H9 (cell line): ENCODE data around the gene MMP17. TPM values are rescaled to one million over a fixed set of nuclear protein-coding genes. Genes with fewer than 3 reads are reported as not detected.

Experiments used
- DNase-seq: peaks from one replicate; pipeline ENCODE4 v3.0.0-alpha.2; 2017
- H2AFZ ChIP-seq: one replicate; pipeline ENCODE4 v1.6.1; 2013; ENCODE audit warnings: mild to moderate bottlenecking, low read length, control low read depth, moderate library complexity
- H2AK5ac ChIP-seq: 2 replicates; pipeline ENCODE4 v1.6.1; 2013; ENCODE audit warnings: low read length, control low read depth, mixed read lengths; ENCODE audit not compliant: insufficient read length
- H2BK120ac ChIP-seq: one replicate; pipeline ENCODE4 v1.6.1; 2013; ENCODE audit warnings: low read depth, mild to moderate bottlenecking, low read length, control low read depth, inconsistent platforms; ENCODE audit not compliant: poor library complexity, severe bottlenecking
- H2BK12ac ChIP-seq: 2 replicates; pipeline ENCODE4 v1.6.1; 2013; ENCODE audit warnings: low read length, control low read depth, mixed read lengths, low read depth; ENCODE audit not compliant: insufficient read length
- H2BK15ac ChIP-seq: 2 replicates; pipeline ENCODE4 v1.6.1; 2013; ENCODE audit warnings: low read depth, low read length, control low read depth
- H2BK20ac ChIP-seq: one replicate; pipeline ENCODE4 v1.6.1; 2013; ENCODE audit warnings: low read depth, mild to moderate bottlenecking, low read length, control low read depth, inconsistent platforms; ENCODE audit not compliant: poor library complexity, severe bottlenecking
- H2BK5ac ChIP-seq: 2 replicates; pipeline ENCODE4 v1.6.1; 2013; ENCODE audit warnings: low read length, control low read depth, mixed read lengths; ENCODE audit not compliant: insufficient read length
- H3K14ac ChIP-seq: 2 replicates; pipeline ENCODE4 v1.6.1; 2013; ENCODE audit warnings: low read length, control low read depth; ENCODE audit not compliant: insufficient read depth
- H3K18ac ChIP-seq: 2 replicates; pipeline ENCODE4 v1.6.1; 2013; ENCODE audit warnings: low read depth, mild to moderate bottlenecking, mixed read lengths, low read length, control low read depth; ENCODE audit not compliant: insufficient read length
- H3K23ac ChIP-seq: 2 replicates; pipeline ENCODE4 v1.6.1; 2013; ENCODE audit warnings: low read length, control low read depth, mixed read lengths, low read depth; ENCODE audit not compliant: insufficient read length
- H3K23me2 ChIP-seq: 2 replicates; pipeline ENCODE4 v1.6.1; 2013; ENCODE audit warnings: low read depth, mild to moderate bottlenecking, mixed read lengths, low read length, control low read depth; ENCODE audit not compliant: insufficient read length, poor library complexity, severe bottlenecking
- H3K27ac ChIP-seq: 2 replicates; pipeline ENCODE4 v1.5.1; 2013; ENCODE audit warnings: low read length, control low read depth, mixed read lengths, low read depth; ENCODE audit not compliant: insufficient read length
- H3K27me3 ChIP-seq: 2 replicates; pipeline ENCODE4 v1.6.1; 2013; ENCODE audit warnings: low read length, control low read depth, inconsistent platforms; ENCODE audit not compliant: insufficient read depth
- H3K4ac ChIP-seq: 2 replicates; pipeline ENCODE4 v1.6.1; 2013; ENCODE audit warnings: low read depth, mild to moderate bottlenecking, control low read depth, inconsistent platforms, low read length, moderate library complexity
- H3K4me1 ChIP-seq: 2 replicates; pipeline ENCODE4 v1.6.1; 2013; ENCODE audit warnings: low read length, control low read depth, inconsistent platforms; ENCODE audit not compliant: insufficient read depth
- H3K4me2 ChIP-seq: 2 replicates; pipeline ENCODE4 v1.6.1; 2013; ENCODE audit warnings: low read length, control low read depth, mixed read lengths; ENCODE audit not compliant: insufficient read length, insufficient read depth
- H3K56ac ChIP-seq: 2 replicates; pipeline ENCODE4 v1.6.1; 2013; ENCODE audit warnings: low read depth, mild to moderate bottlenecking, mixed read lengths, low read length, control low read depth; ENCODE audit not compliant: insufficient read length
- H3K79me1 ChIP-seq: 2 replicates; pipeline ENCODE4 v1.6.1; 2013; ENCODE audit warnings: low read depth, mild to moderate bottlenecking, moderate library complexity, low read length, control low read depth, inconsistent platforms; ENCODE audit not compliant: insufficient read depth, poor library complexity, severe bottlenecking
- H3K79me2 ChIP-seq: 2 replicates; pipeline ENCODE4 v1.6.1; 2013; ENCODE audit warnings: low read length, control low read depth, inconsistent platforms; ENCODE audit not compliant: insufficient read depth
- H3K9ac ChIP-seq: 2 replicates; pipeline ENCODE4 v1.6.1; 2013; ENCODE audit warnings: low read length, control low read depth, mixed read lengths; ENCODE audit not compliant: insufficient read length; ENCODE audit errors: extremely low read depth
- H3K9me3 ChIP-seq: one replicate; pipeline ENCODE4 v1.6.1; 2013; ENCODE audit warnings: low read depth, low read length, inconsistent platforms; ENCODE audit not compliant: control insufficient read depth
- H3T11ph ChIP-seq: one replicate; pipeline ENCODE4 v1.6.1; 2013; ENCODE audit warnings: mild to moderate bottlenecking, low read length, control low read depth, inconsistent platforms
- H4K20me1 ChIP-seq: one replicate; pipeline ENCODE4 v1.6.1; 2013; ENCODE audit not compliant: control insufficient read depth, insufficient read length, insufficient read depth
- H4K5ac ChIP-seq: 2 replicates; pipeline ENCODE4 v1.6.1; 2013; ENCODE audit warnings: low read depth, mild to moderate bottlenecking, mixed read lengths, low read length, control low read depth; ENCODE audit not compliant: insufficient read length
- H4K8ac ChIP-seq: replicated peaks from 2 replicates; pipeline ENCODE4 v1.6.1; 2013; ENCODE audit warnings: low read length, control low read depth, mixed read lengths, low read depth; ENCODE audit not compliant: insufficient read length
- H4K91ac ChIP-seq: 2 replicates; pipeline ENCODE4 v1.6.1; 2013; ENCODE audit warnings: low read depth, mild to moderate bottlenecking, moderate library complexity, mixed read lengths, low read length, control low read depth; ENCODE audit not compliant: insufficient read length
- H3K27ac Mint-ChIP-seq, 3 experiments: 2 replicates in 2 of 3; 3 replicates in 1 of 3; pipeline ENCODE4 v1.8.0; 2020 to 2021; ENCODE audit warnings: mixed read lengths in 3 of 3, mild to moderate bottlenecking in 1 of 3, moderate library complexity in 1 of 3
- H3K27me3 Mint-ChIP-seq: 2 replicates; pipeline ENCODE4 v1.8.0; 2021; ENCODE audit warnings: low read depth, mild to moderate bottlenecking, moderate library complexity, mixed read lengths
- H3K36me3 Mint-ChIP-seq, 3 experiments: 2 replicates in 2 of 3; 3 replicates in 1 of 3; pipeline ENCODE4 v1.8.0; 2020 to 2021; ENCODE audit warnings: low read depth in 3 of 3, mixed read lengths in 3 of 3; ENCODE audit not compliant: insufficient read depth in 1 of 3
- H3K4me1 Mint-ChIP-seq, 2 experiments: 2 replicates each; pipeline ENCODE4 v1.8.0; 2020; ENCODE audit warnings: mixed read lengths in 2 of 2
- H3K4me3 Mint-ChIP-seq, 2 experiments: 2 replicates in 1 of 2; 3 replicates in 1 of 2; pipeline ENCODE4 v1.8.0; 2020 to 2021; ENCODE audit warnings: mild to moderate bottlenecking in 2 of 2, mixed read lengths in 2 of 2, moderate library complexity in 1 of 2
- H3K9me3 Mint-ChIP-seq, 2 experiments: 2 replicates in 1 of 2; 3 replicates in 1 of 2; pipeline ENCODE4 v1.8.0; 2020; ENCODE audit warnings: mild to moderate bottlenecking in 2 of 2, mixed read lengths in 2 of 2, moderate library complexity in 1 of 2
- CTCF ChIP-seq: fragments of 200-600 bp; sonication (generic); conservative IDR thresholded peaks from 3 replicates; pipeline ENCODE4 v1.8.0; 2021; ENCODE audit warnings: antibody characterized with exemption, mild to moderate bottlenecking
- WGBS: extraction: QIAGEN DNeasy Blood & Tissue Kit; methylation state at CpG from one replicate; pipeline ENCODE4 v1.1.7; 2013; ENCODE audit warnings: missing lambda C conversion rate, low lambda C conversion rate, mixed read lengths; ENCODE audit not compliant: insufficient read length; ENCODE audit errors: extremely low coverage; 5-methylcytosine and 5-hydroxymethylcytosine counted together
- total RNA-seq: library from RNA; stranded (reverse); gene quantifications from 2 replicates; pipeline ENCODE4 v1.2.1, GENCODE V29; 2021

Gene MMP17
- total RNA-seq, 1 experiment from 2014 or later = 14.8 TPM

GRCh38 chr12:131789638-131790037 is 38.6 kb upstream of the MMP17 start:
- no peak overlapping the region for H2BK120ac ChIP-seq
- H3K56ac ChIP-seq = no peak overlapping the region
- peaks cover 3% of the 10 kb centered on the region; the same call in 1 of the 2 replicates for H3K4me1 ChIP-seq
- H2BK15ac ChIP-seq = no peak overlapping the region
- Mint-ChIP-seq H3K27me3 (no peaks in the 10 kb centered on the region), H3K9me3 (0 out of 5 replicates have a peak, but pooled peaks cover 0 to 4% of the 10 kb centered on the region in 2 experiments), H3K4me3 (no peak overlapping the region), H3K27ac (peak overlapping the region in 2 of 3 experiments; percentile 22 to 40; a peak in 1 of 7 replicates), H3K36me3 (peaks cover 38 to 78% (median 56%) of the 10 kb centered on the region in 3 experiments), H3K4me1 (peaks cover 18 to 25% of the 10 kb centered on the region in 2 experiments)
- no peaks in the 10 kb centered on the region for H4K20me1 ChIP-seq
- no peak overlapping the region for H4K91ac ChIP-seq
- H3K4ac ChIP-seq = no peak overlapping the region
- WGBS = no CpG with 5 or more reads among the region's 12 CpGs
- no peak overlapping the region for H2BK12ac ChIP-seq
- H4K8ac ChIP-seq = no peak overlapping the region
- no peaks in the 10 kb centered on the region for H3K27me3 ChIP-seq
- no peaks in the 10 kb centered on the region for H3K79me1 ChIP-seq
- H2BK5ac ChIP-seq = no peak overlapping the region
- no peak overlapping the region for H3K14ac ChIP-seq
- no peak for DNase-seq
- no peak overlapping the region for H3T11ph ChIP-seq
- H3K9ac ChIP-seq = no peak overlapping the region
- no peak overlapping the region for H3K18ac ChIP-seq
- no peak overlapping the region for H3K23ac ChIP-seq
- no peaks in the 10 kb centered on the region for H3K9me3 ChIP-seq
- H3K4me2 ChIP-seq = no peak overlapping the region
- no peak overlapping the region for H2AFZ ChIP-seq
- no peaks in the 10 kb centered on the region for H3K79me2 ChIP-seq
- no peak overlapping the region for H2AK5ac ChIP-seq
- H3K27ac ChIP-seq = no peak overlapping the region
- no peak overlapping the region for H2BK20ac ChIP-seq
- H3K23me2 ChIP-seq = no peaks in the 10 kb centered on the region
- TF ChIP-seq CTCF = no peak
- H4K5ac ChIP-seq = no peak overlapping the region
